SH-SY5Y (cell line): ENCODE measurements around the gene MBD6.

Experiments used
- GATA2 ChIP-seq: IDR thresholded peaks from 2 replicates; pipeline ENCODE4 v1.6.1; 2011; ENCODE audit warnings: mild to moderate bottlenecking, low read depth, low read length
- GATA3 ChIP-seq: IDR thresholded peaks from 2 replicates; pipeline ENCODE4 v1.6.1; 2011; ENCODE audit warnings: low read depth, mild to moderate bottlenecking, low read length, moderate library complexity

GRCh38 chr12:57577981-57578758 is 55.5 kb downstream of the MBD6 start:
- TF ChIP-seq GATA2 (no peak), GATA3 (no peak)
